Urinary bladder (tissue), 4 donors: ENCODE measurements around the gene ZNF526. TPM values are rescaled to one million over a fixed set of nuclear protein-coding genes. Genes with fewer than 3 reads are reported as not detected.
"Not testable (repeated sequence)": the region's sequence is repeated elsewhere in the genome, so short reads cannot be mapped to it uniquely, and the experiment has no call there.

Source experiments
- DNase-seq: peaks from one replicate; pipeline ENCODE4 v3.0.0-alpha.2; 2015; ENCODE audit errors: extremely low spot score
- H3K27ac ChIP-seq: one replicate; pipeline ENCODE4 v1.5.1; 2013; ENCODE audit warnings: low read depth, mild to moderate bottlenecking, moderate library complexity
- H3K36me3 ChIP-seq: one replicate; pipeline ENCODE4 v1.6.1; 2013; ENCODE audit warnings: mild to moderate bottlenecking, moderate library complexity; ENCODE audit not compliant: insufficient read depth
- H3K4me1 ChIP-seq: one replicate; pipeline ENCODE4 v1.6.1; 2013; ENCODE audit warnings: mild to moderate bottlenecking, moderate library complexity; ENCODE audit not compliant: insufficient read depth
- H3K4me3 ChIP-seq: one replicate; pipeline ENCODE4 v1.5.1; 2013; ENCODE audit warnings: low read depth, low read length
- WGBS: extraction: QIAGEN DNeasy Blood & Tissue Kit; methylation state at CpG from one replicate; pipeline ENCODE4 v1.1.7; 2013; 5-methylcytosine and 5-hydroxymethylcytosine counted together
- polyA plus RNA-seq: library from polyadenylated mRNA; stranded (reverse); fragments of 200-250 nt; gene quantifications from one replicate; pipeline ENCODE4 v1.2.3, GENCODE V29; 2013
- total RNA-seq: library from RNA; depleted of rRNA; stranded (reverse); fragments of >200 nt; gene quantifications from one replicate; pipeline ENCODE4 v1.2.3, GENCODE V29; 2014
- donor health status: healthy with polysubstance abuse.
- donor health status: healthy.

ZNF526 gene
- total and polyA plus RNA-seq, 2 donors, result 6.0 to 7.0 TPM

DNA sequence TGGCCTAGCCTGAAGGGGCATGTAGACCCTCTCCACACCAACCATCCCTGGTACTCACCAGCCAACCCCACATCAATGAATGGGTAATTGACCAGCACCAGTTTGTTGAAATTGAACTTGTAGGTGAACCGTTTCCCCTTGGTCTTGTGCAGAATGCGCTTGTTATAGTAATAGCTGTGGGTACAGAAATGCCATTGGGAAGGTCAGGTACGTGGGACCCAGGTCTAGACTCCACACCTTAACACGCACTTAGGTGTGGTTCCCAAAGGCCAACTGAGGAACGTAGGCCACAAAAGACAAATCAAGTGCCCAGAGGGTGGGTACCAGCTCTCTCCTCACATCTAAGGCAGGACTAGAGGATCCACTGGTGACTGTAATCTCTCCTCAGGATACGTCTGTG is 29.7 kb downstream of the ZNF526 start:
- Histone ChIP-seq H3K36me3 (no peaks in the 10 kb centered on the region), H3K4me3 (no peak overlapping the region), H3K27ac (no peak overlapping the region), H3K4me1 (peaks cover 2% of the 10 kb centered on the region)
- no peak for DNase-seq
- WGBS, result 75% methylated on average over 6 of the region's 6 CpGs

DNA sequence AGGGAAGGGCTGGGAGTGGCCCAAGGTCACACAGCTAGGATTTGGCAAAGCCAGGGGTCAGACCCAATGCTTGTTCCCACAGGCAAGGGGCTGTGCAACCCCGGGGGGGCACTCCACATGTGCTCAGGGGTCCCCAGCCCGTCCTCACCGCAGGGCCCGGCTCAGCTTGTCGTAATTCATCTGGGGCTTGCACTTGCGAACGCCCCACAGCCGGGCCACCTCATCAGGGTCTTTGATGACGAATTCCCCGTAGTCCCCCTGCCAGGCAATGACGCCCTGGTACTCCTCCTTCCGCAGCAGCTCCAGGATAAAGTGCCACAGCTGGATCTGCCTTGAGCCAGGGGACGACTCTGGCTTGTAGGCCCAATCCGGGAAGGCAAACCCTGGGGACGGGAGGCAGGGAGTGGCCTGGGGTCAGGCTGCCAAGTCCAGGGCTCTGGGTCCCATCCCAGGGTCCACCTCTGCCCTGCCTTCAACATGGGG is 30.1 kb downstream of the ZNF526 start:
- 56% methylated on average over 15 of the region's 15 CpGs for WGBS
- Histone ChIP-seq H3K27ac (no peak overlapping the region), H3K4me3 (no peak overlapping the region), H3K36me3 (no peaks in the 10 kb centered on the region), H3K4me1 (peaks cover 2% of the 10 kb centered on the region)
- no peak for DNase-seq

- Histone ChIP-seq H3K4me1 (peaks cover 2% of the 10 kb centered on the region), H3K4me3 (no peak overlapping the region), H3K36me3 (no peaks in the 10 kb centered on the region), H3K27ac (peak overlapping the region; percentile 65)
- WGBS, result 16% methylated on average over 19 of the region's 19 CpGs
- no peak for DNase-seq
Measured at GRCh38 chr19:42250666-42251531, 30.8 kb downstream of the ZNF526 start.

- peaks cover 2% of the 10 kb centered on the region for H3K4me1 ChIP-seq
- H3K4me3 ChIP-seq, result no peak overlapping the region
- no peaks in the 10 kb centered on the region for H3K36me3 ChIP-seq
- WGBS, result 70% methylated on average over 4 of the region's 4 CpGs
- DNase-seq, result no peak
- peak overlapping the region; percentile 61 for H3K27ac ChIP-seq
Measured at GRCh38 chr19:42251572-42252358, 31.7 kb downstream of the ZNF526 start.

- DNase-seq, result no peak
- H3K36me3 ChIP-seq, result no peaks in the 10 kb centered on the region
- H3K4me1 ChIP-seq, result peaks cover 2% of the 10 kb centered on the region
- 3% methylated on average over 27 of the region's 27 CpGs for WGBS
- peak overlapping the region; percentile 98 for H3K27ac ChIP-seq
- H3K4me3 ChIP-seq, result peak overlapping the region; percentile 94
Measured at GRCh38 chr19:42252365-42253244, 32.5 kb downstream of the ZNF526 start.

DNA sequence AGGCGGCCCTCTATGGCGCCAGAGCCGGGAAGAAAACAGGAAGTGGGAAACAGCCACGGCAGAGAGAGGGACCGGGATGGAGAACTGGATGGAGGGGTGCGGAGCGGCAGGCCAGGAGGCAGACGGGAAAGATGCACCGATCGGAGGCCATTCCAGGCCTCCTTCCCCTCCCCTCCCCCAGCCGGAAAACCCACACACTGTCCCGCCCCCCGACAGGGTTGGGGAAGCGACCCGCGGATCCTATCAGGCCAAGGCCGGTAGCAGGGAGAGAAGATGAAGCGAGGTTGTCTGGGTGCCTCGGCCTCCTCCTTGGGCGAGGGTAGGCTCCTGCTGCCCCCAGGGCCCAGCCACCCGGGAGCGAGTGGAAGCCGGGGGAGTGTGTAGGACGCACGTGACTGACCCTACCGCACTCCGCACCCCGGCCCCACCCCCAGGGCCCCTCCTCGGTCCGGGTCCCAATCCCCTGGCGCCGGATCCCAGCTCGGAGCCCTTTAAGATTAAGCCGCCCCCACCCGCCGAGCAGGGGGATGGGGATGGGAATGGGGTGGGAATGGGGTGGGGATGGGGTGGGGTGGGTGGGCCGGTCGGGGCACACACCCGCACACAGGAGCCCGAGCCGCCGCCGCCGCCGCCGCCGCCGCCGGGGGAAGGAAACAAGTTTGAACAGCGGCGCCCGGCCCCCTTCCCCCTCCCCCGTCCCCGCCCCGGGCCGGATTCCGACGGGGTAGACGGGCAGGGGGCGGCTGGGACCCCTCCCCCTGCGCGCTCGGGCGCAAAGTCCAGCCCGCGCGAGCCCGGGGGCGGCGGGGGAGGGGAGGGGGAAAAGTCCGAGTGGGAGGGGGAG is 33.4 kb downstream of the ZNF526 start:
- under 1% methylated on average over 67 of the region's 71 CpGs for WGBS
- no peak for DNase-seq
- peaks cover 2% of the 10 kb centered on the region for H3K4me1 ChIP-seq

DNA sequence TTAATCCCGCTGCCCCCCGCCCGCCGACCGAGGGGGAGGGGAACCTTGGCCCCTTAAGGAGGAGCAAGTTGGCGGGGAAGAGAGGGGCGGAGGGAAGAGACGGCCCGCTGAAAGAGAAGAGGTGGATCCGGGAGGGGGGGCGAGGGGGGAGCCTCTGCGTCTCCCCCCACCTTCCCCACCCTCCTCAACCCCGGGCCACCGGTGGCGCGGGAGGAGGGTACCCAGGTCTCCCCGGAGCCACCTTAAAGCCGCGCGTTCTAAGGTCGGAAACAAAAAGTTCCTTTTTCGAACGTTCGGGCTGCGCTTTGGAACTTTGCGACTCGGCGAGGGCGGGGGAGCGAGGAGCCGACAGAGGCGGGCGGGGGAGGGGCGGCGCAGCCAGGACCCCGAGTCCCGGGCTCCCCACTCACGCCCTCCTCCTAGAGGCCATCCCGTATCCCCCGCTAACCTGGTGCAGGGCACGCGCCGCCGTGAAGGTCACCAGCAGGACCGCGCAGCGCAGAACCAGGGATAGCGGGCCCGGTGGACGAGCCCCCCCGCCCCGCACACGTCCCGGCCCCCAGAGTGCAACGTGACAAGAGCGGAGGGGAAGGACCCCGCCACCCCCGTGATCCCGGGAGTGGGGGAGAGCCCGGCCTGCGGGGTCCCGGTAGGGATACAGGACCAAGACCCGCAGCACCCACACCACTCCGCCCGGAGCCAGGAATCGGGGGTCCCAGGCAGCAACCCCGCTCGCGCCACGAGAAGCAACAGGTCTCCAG is 34.2 kb downstream of the ZNF526 start:
- Histone ChIP-seq H3K27ac (peak overlapping the region; percentile 98), H3K4me3 (peak overlapping the region; percentile 94), H3K4me1 (peaks cover 2% of the 10 kb centered on the region), H3K36me3 (no peaks in the 10 kb centered on the region)
- WGBS, result under 1% methylated on average over 69 of the region's 70 CpGs
- no peak for DNase-seq

More for the DNA sequence above, 33.4 kb downstream of the ZNF526 start:
- Histone ChIP-seq H3K4me3 (peak overlapping the region; percentile 94), H3K36me3 (no peaks in the 10 kb centered on the region), H3K27ac (peak overlapping the region; percentile 98)

- Histone ChIP-seq H3K27ac (peak within 1 kb of the TSS; percentile 98), H3K4me1 (peaks cover 2% of the 10 kb centered on the region), H3K4me3 (peak within 1 kb of the TSS; percentile 94), H3K36me3 (no peaks in the 10 kb centered on the region)
- no peak for DNase-seq
- WGBS, result under 1% methylated on average over 75 of the region's 75 CpGs
Measured at GRCh38 chr19:42254850-42255765, 35.0 kb downstream of the ZNF526 start, which contains the start of gene ERF. Gene ERF, minus strand, starts transcription at chr19:42255128. Its CDS starts 129 bp downstream, at chr19:42254999.

- DNase-seq, result no peak
- no peaks in the 10 kb centered on the region for H3K36me3 ChIP-seq
- peak overlapping the region; percentile 83 for H3K27ac ChIP-seq
- WGBS, result 4% methylated on average over 38 of the region's 38 CpGs
- peaks cover 2% of the 10 kb centered on the region for H3K4me1 ChIP-seq
- H3K4me3 ChIP-seq, result peak overlapping the region; percentile 94
Measured at GRCh38 chr19:42255766-42256745, 35.9 kb downstream of the ZNF526 start.

- H3K4me3 ChIP-seq, H3K27ac ChIP-seq, H3K4me1 ChIP-seq, H3K36me3 ChIP-seq, DNase-seq: not testable (repeated sequence)
- 88% methylated on average over 3 of the region's 3 CpGs for WGBS
Measured at GRCh38 chr19:42257842-42258241, 37.7 kb downstream of the ZNF526 start.
